Measurements from ENCODE around the gene ZNF592. TPM values are rescaled to one million over a fixed set of nuclear protein-coding genes. Genes with fewer than 3 reads are reported as not detected.

The ZNF592 gene
- polyA plus RNA-seq, 1 donor (not counting 4 experiments of a cell fraction or from before 2014, with no cell fraction given): 4.1 TPM

DNA sequence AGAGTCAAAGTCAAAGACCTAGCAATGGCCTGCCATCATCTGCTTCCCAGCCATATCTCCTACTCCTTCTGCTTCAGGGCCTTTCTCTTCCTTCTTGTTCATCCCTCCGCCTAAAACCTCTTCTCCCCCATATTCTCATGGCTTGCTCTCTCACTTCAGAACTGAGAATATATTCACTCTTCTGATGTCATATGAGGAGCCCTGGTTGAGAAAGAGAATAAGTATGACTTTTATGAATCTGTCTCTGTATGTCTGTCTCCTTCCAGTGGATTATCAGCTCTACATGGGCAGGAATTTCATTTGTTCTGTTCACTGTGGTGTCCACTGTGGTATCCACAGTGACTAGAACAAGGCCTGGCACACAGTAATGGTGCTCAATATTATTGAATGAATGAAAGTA lies 11.8 kb downstream of the ZNF592 start:
- Histone ChIP-seq H3K9me1 (ENCODE audit: control insufficient read depth, extremely low read depth, insufficient read depth, low read length) (no peaks in the 10 kb centered on the region), H2AFZ (ENCODE audit: control insufficient read depth, low read length) (no peak overlapping the region), H3K4me2 (ENCODE audit: control insufficient read depth, extremely low read depth, insufficient read depth, low read depth, low read length) (no peak overlapping the region), H3K27me3 (ENCODE audit: control insufficient read depth, extremely low read depth, insufficient read depth, low read length) (no peaks in the 10 kb centered on the region), H3K9me3 (ENCODE audit: control insufficient read depth, low read depth, low read length) (no peaks in the 10 kb centered on the region), H3K4me3 (ENCODE audit: control insufficient read depth in 2 of 3, extremely low read depth in 1 of 3, insufficient read depth in 2 of 3, low read depth in 1 of 3, low read length in 3 of 3) (no peak overlapping the region), H3K27ac (ENCODE audit: control insufficient read depth, insufficient read depth, low read length) (no peak overlapping the region), H3K4me1 (ENCODE audit: control insufficient read depth, extremely low read depth, insufficient read depth, low read length) (no peaks in the 10 kb centered on the region), H3K79me2 (ENCODE audit: control insufficient read depth, insufficient read depth, low read length) (peaks cover 92% of the 10 kb centered on the region), H3K9ac (ENCODE audit: control insufficient read depth, extremely low read depth, insufficient read depth, low read length) (no peak overlapping the region), H4K20me1 (ENCODE audit: control insufficient read depth, extremely low read depth, insufficient read depth, low read length) (peaks cover 28% of the 10 kb centered on the region), H3K36me3 (ENCODE audit: control insufficient read depth in 2 of 2, extremely low read depth in 1 of 2, insufficient read depth in 2 of 2, low read length in 2 of 2) (no peaks in the 10 kb centered on the region)
- TF ChIP-seq, protein P1, sequence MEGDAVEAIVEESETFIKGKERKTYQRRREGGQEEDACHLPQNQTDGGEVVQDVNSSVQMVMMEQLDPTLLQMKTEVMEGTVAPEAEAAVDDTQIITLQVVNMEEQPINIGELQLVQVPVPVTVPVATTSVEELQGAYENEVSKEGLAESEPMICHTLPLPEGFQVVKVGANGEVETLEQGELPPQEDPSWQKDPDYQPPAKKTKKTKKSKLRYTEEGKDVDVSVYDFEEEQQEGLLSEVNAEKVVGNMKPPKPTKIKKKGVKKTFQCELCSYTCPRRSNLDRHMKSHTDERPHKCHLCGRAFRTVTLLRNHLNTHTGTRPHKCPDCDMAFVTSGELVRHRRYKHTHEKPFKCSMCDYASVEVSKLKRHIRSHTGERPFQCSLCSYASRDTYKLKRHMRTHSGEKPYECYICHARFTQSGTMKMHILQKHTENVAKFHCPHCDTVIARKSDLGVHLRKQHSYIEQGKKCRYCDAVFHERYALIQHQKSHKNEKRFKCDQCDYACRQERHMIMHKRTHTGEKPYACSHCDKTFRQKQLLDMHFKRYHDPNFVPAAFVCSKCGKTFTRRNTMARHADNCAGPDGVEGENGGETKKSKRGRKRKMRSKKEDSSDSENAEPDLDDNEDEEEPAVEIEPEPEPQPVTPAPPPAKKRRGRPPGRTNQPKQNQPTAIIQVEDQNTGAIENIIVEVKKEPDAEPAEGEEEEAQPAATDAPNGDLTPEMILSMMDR (optimal IDR thresholded peaks at IDR 0.05 in 1 of 3, IDR thresholded peaks at IDR 0.05 in 1 of 3, conservative IDR thresholded peaks at IDR 0.05 in 1 of 3; ENCODE audit: extremely low read depth in 1 of 3, insufficient read depth in 2 of 3, low read length in 3 of 3): no peak
- no peak for TF ChIP-seq EZH2 (IDR thresholded peaks at IDR 0.05; ENCODE audit: low read length)
- FAIRE-seq (no peak), DNase-seq (ENCODE audit: low read depth, low spot score) (no peak)
- dilution Hi-C loops (cut with MboI; ENCODE audit: extremely low pct_ligation_motif_present, low sequenced_read_pairs): no loop called here

GRCh38 chr15:84761607-84762131 lies 13.3 kb downstream of the ZNF592 start:
- H2AFZ ChIP-seq (ENCODE audit: control insufficient read depth, low read length): no peak overlapping the region
- H3K36me3 ChIP-seq (ENCODE audit: control insufficient read depth in 2 of 2, extremely low read depth in 1 of 2, insufficient read depth in 2 of 2, low read length in 2 of 2): peaks cover 4% of the 10 kb centered on the region in 2 experiments
- H3K27me3 ChIP-seq (ENCODE audit: control insufficient read depth, extremely low read depth, insufficient read depth, low read length): no peaks in the 10 kb centered on the region
- DNase-seq (ENCODE audit: low read depth, low spot score) (no peak), FAIRE-seq (no peak)
- H3K4me1 ChIP-seq (ENCODE audit: control insufficient read depth, extremely low read depth, insufficient read depth, low read length): no peaks in the 10 kb centered on the region
- H3K4me2 ChIP-seq (ENCODE audit: control insufficient read depth, extremely low read depth, insufficient read depth, low read depth, low read length): no peak overlapping the region
- no peak overlapping the region for H3K9ac ChIP-seq (ENCODE audit: control insufficient read depth, extremely low read depth, insufficient read depth, low read length)
- no peak overlapping the region for H3K27ac ChIP-seq (ENCODE audit: control insufficient read depth, insufficient read depth, low read length)
- no peaks in the 10 kb centered on the region for H3K9me3 ChIP-seq (ENCODE audit: control insufficient read depth, low read depth, low read length)
- H4K20me1 ChIP-seq (ENCODE audit: control insufficient read depth, extremely low read depth, insufficient read depth, low read length): peaks cover 25% of the 10 kb centered on the region
- dilution Hi-C loops (cut with MboI; ENCODE audit: extremely low pct_ligation_motif_present, low sequenced_read_pairs): no loop called here
- H3K4me3 ChIP-seq (ENCODE audit: control insufficient read depth in 2 of 3, extremely low read depth in 1 of 3, insufficient read depth in 2 of 3, low read depth in 1 of 3, low read length in 3 of 3): no peak overlapping the region
- H3K79me2 ChIP-seq (ENCODE audit: control insufficient read depth, insufficient read depth, low read length): peaks cover 85% of the 10 kb centered on the region
- TF ChIP-seq EZH2 (IDR thresholded peaks at IDR 0.05; ENCODE audit: low read length): no peak
- TF ChIP-seq, protein P1 (optimal IDR thresholded peaks at IDR 0.05 in 1 of 3, IDR thresholded peaks at IDR 0.05 in 1 of 3, conservative IDR thresholded peaks at IDR 0.05 in 1 of 3; ENCODE audit: extremely low read depth in 1 of 3, insufficient read depth in 2 of 3, low read length in 3 of 3): no peak
- no peaks in the 10 kb centered on the region for H3K9me1 ChIP-seq (ENCODE audit: control insufficient read depth, extremely low read depth, insufficient read depth, low read length)

Measured in keratinocyte (primary cell).